Measurements from ENCODE around the gene PTPRQ.

Gene PTPRQ

GRCh38 chr12:80707126-80707829 is 263.2 kb downstream of the PTPRQ start, which contains the start of gene MYF6:
TSS of gene MYF6 (plus strand) at chr12:80707634. CDS start at chr12:80707720, 86 bp downstream.
- no peak for DNase-seq

GRCh38 chr12:80707830-80708258 is 263.8 kb downstream of the PTPRQ start:
- no peak for DNase-seq

GRCh38 chr12:80708259-80708974 is 264.4 kb downstream of the PTPRQ start:
- no peak for DNase-seq

- DNase-seq = no peak
These were observed 264.9 kb downstream of the PTPRQ start for GRCh38 chr12:80708975-80709328.

- DNase-seq = no peak
These were observed 266.0 kb downstream of the PTPRQ start for GRCh38 chr12:80709811-80710726.

- no peak for DNase-seq
These were observed 266.9 kb downstream of the PTPRQ start for GRCh38 chr12:80710727-80711449.

- no peak for DNase-seq
These were observed 267.8 kb downstream of the PTPRQ start for GRCh38 chr12:80711866-80712265.

- DNase-seq = no peak
These were observed 268.8 kb downstream of the PTPRQ start for GRCh38 chr12:80712866-80713265.

- DNase-seq = no peak
These were observed 269.4 kb downstream of the PTPRQ start for GRCh38 chr12:80713419-80713818.

GRCh38 chr12:80714055-80714454 is 270.0 kb downstream of the PTPRQ start:
- DNase-seq = no peak

- DNase-seq = no peak
These were observed 270.8 kb downstream of the PTPRQ start for GRCh38 chr12:80714846-80715245.

- no peak for DNase-seq
These were observed 271.7 kb downstream of the PTPRQ start for GRCh38 chr12:80715713-80716249.

GRCh38 chr12:80716696-80717469 is 272.8 kb downstream of the PTPRQ start, which contains the start of gene MYF5:
TSS of gene MYF5 (plus strand) at chr12:80716912. CDS start at chr12:80717064, 152 bp downstream.
- DNase-seq = no peak

- no peak for DNase-seq
These were observed 273.8 kb downstream of the PTPRQ start for GRCh38 chr12:80717856-80718255.

GRCh38 chr12:80720516-80720915 is 276.5 kb downstream of the PTPRQ start:
- no peak for DNase-seq

GRCh38 chr12:80721326-80721725 is 277.3 kb downstream of the PTPRQ start:
- no peak for DNase-seq

All from NCI-H2081 treated with DMSO at 0.1 percent for 48 hours (cell line).